Breast epithelium (tissue), 3 donors: Measurements from ENCODE around the gene FAM32A.

Experiments
- POLR2A ChIP-seq: fragments of 450-650 bp; IDR thresholded peaks from one replicate; pipeline ENCODE4 v1.6.1; 2016; ENCODE audit warnings: antibody characterized with exemption, mild to moderate bottlenecking, moderate library complexity
- POLR2AphosphoS5 ChIP-seq, 3 donors: sonication (generic); formaldehyde crosslinking; IDR thresholded peaks; one replicate each; pipeline ENCODE4 v1.6.1; 2017; ENCODE audit warnings: antibody characterized with exemption in 3 of 3
- TF ChIP-seq, protein P1 (sequence below), 3 donors: fragments of 450-650 bp; IDR thresholded peaks; one replicate each; pipeline ENCODE4 v1.5.1; 2016 to 2017; ENCODE audit warnings: antibody characterized with exemption in 3 of 3, mild to moderate bottlenecking in 3 of 3, moderate library complexity in 3 of 3

DNA sequence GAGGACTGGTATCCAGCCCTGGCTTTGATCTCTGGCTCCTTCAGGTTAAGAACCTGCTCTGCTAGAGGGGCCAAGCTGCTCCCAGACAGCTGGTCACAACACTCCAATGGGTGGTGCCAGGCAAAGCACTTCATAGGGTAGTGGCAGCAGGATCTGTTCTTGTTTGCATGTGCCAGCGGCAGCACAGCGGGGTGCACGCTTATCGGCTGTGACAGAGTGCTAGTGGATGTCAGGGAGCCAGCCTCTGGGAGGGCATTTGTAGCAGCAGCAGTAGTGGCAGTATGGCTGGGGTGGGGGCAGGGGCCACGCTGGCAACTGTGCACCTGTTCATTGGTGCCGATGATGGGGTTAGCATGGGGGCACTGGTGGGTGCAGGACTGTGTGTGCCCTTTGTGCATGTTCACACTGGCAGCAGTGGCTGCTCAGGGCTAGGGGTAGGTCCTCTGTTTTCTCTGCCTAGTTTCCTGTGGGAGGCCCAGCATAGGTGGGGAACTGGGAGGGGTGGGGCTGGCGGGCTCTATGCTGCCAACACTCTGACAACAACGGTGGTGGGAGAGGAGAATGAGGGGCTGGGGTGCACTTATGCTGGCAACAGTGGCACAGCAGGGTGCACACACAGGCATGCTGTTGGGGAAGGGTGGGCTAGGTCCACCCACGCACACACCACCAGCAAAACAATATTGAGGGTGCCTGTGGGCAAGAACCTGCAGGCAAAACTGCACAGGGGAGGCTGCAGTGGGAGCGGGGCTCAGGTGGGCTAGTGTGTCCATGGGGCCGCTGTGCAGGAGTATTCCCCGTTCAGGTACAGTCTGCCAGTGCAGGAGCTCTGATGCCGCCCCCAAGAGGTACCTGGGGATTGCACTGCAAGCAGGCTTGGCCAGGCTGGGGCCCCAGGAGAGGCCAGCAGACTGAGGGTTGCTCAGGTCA, 31.8 kb downstream of the FAM32A start:
- TF ChIP-seq, protein P1, sequence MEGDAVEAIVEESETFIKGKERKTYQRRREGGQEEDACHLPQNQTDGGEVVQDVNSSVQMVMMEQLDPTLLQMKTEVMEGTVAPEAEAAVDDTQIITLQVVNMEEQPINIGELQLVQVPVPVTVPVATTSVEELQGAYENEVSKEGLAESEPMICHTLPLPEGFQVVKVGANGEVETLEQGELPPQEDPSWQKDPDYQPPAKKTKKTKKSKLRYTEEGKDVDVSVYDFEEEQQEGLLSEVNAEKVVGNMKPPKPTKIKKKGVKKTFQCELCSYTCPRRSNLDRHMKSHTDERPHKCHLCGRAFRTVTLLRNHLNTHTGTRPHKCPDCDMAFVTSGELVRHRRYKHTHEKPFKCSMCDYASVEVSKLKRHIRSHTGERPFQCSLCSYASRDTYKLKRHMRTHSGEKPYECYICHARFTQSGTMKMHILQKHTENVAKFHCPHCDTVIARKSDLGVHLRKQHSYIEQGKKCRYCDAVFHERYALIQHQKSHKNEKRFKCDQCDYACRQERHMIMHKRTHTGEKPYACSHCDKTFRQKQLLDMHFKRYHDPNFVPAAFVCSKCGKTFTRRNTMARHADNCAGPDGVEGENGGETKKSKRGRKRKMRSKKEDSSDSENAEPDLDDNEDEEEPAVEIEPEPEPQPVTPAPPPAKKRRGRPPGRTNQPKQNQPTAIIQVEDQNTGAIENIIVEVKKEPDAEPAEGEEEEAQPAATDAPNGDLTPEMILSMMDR (IDR thresholded peaks at IDR 0.05): no peak
- TF ChIP-seq POLR2A (no peak), POLR2AphosphoS5 (IDR thresholded peaks at IDR 0.05) (no peak)
